ENCODE measurements around the gene BOLA2B.
A peak's percentile ranks its signal among the peaks of the same experiment; 100 is the strongest.

The BOLA2B gene

DNA sequence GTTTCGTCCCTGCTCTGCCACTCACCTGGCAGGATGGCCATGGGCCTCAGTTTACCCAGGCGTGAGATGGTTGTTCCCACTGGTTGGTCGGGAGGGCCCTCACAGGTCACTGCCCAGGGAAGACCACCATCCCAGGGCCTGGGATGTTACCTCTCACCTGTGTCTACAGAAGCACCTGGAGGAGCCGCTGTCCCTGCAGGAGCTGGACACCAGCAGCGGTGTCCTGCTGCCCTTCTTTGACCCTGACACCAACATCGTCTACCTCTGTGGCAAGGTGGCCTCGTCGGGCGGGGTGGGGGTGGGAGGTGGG is 6.0 kb downstream of the BOLA2B start:
- TF ChIP-seq, protein P1, sequence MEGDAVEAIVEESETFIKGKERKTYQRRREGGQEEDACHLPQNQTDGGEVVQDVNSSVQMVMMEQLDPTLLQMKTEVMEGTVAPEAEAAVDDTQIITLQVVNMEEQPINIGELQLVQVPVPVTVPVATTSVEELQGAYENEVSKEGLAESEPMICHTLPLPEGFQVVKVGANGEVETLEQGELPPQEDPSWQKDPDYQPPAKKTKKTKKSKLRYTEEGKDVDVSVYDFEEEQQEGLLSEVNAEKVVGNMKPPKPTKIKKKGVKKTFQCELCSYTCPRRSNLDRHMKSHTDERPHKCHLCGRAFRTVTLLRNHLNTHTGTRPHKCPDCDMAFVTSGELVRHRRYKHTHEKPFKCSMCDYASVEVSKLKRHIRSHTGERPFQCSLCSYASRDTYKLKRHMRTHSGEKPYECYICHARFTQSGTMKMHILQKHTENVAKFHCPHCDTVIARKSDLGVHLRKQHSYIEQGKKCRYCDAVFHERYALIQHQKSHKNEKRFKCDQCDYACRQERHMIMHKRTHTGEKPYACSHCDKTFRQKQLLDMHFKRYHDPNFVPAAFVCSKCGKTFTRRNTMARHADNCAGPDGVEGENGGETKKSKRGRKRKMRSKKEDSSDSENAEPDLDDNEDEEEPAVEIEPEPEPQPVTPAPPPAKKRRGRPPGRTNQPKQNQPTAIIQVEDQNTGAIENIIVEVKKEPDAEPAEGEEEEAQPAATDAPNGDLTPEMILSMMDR (IDR thresholded peaks at IDR 0.05; ENCODE audit: low read depth, low read length), result no peak
- H3K4me3 ChIP-seq (ENCODE audit: low read depth, low read length), result no peak overlapping the region

DNA sequence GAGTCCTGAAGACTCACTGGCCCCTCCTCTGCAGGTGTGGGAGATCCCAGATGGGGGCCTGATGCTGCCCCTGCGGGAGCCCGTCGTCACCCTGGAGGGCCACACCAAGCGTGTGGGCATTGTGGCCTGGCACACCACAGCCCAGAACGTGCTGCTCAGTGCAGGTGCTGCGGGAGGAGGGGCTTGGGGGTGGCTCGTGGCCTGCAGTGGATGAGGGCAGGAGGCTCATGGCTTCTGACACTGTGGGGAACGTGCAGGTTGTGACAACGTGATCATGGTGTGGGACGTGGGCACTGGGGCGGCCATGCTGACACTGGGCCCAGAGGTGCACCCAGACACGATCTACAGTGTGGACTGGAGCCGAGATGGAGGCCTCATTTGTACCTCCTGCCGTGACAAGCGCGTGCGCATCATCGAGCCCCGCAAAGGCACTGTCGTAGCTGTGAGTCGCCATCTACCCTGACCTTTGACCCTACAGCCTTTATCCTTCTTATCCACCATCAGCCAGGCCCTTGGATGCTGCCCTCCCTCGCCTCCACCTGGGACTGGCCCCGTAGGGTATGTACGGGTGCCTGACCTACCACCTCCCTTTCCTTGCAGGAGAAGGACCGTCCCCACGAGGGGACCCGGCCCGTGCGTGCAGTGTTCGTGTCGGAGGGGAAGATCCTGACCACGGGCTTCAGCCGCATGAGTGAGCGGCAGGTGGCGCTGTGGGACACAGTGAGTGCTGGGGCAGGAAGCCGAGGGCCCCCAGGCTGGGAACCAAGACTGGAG is 6.5 kb downstream of the BOLA2B start:
- H3K4me3 ChIP-seq (ENCODE audit: low read depth, low read length), result no peak overlapping the region
- TF ChIP-seq, protein P1 (IDR thresholded peaks at IDR 0.05; ENCODE audit: low read depth, low read length), result peak; percentile 48

DNA sequence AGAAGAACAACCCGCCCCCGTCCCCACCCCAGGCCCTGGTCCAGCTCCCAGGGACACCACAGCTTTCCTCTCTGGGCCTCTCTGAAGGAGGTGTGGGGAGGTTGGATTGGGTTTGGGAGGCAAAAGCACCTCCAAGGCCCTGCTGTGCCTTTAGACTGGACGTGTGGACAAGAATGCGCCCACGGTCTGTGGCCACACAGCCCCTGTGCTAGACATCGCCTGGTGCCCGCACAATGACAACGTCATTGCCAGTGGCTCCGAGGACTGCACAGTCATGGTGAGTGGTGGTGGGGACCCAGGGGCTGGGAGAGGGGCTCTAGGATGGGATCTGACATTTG is 7.1 kb downstream of the BOLA2B start:
- no peak overlapping the region for H3K4me3 ChIP-seq (ENCODE audit: low read depth, low read length)
- TF ChIP-seq, protein P1 (IDR thresholded peaks at IDR 0.05; ENCODE audit: low read depth, low read length), result no peak

DNA sequence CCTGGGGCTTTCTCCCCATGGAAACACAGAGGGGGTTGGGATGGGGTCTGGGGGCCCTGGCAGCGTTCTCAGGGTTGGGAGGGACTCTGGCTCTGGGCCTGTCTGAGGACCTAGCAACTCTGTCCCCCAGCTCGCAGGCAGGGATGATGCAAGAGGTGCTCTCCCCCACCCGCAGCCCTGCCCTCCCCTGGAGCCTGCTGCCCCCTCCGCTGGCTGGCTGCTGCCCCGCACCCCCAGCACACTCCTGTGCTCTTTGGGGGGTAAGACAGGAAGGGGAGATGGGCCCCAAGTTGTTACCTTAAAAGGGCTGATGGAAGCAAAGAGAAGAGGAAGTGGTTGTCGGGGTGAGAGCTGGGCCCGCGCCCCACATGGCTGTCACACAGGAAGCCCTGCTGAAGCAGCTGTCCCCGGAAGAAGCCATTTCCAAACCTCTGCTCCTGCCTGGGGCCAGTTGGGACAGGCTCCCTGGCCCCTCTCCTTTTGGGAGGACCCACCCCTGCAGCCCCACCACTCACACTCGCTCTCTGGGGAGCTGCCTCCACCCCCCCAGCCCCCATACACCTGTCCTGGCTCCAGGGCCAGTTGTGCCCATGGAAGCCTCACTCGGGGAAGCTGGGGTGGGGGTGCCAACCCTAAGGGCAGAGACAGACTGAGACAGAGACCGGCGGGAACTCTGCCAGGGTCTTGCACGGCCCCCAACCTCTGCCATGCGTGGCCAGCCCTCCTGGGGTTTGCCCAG is 7.6 kb downstream of the BOLA2B start:
- TF ChIP-seq, protein P1 (IDR thresholded peaks at IDR 0.05; ENCODE audit: low read depth, low read length), result no peak
- no peak overlapping the region for H3K4me3 ChIP-seq (ENCODE audit: low read depth, low read length)

DNA sequence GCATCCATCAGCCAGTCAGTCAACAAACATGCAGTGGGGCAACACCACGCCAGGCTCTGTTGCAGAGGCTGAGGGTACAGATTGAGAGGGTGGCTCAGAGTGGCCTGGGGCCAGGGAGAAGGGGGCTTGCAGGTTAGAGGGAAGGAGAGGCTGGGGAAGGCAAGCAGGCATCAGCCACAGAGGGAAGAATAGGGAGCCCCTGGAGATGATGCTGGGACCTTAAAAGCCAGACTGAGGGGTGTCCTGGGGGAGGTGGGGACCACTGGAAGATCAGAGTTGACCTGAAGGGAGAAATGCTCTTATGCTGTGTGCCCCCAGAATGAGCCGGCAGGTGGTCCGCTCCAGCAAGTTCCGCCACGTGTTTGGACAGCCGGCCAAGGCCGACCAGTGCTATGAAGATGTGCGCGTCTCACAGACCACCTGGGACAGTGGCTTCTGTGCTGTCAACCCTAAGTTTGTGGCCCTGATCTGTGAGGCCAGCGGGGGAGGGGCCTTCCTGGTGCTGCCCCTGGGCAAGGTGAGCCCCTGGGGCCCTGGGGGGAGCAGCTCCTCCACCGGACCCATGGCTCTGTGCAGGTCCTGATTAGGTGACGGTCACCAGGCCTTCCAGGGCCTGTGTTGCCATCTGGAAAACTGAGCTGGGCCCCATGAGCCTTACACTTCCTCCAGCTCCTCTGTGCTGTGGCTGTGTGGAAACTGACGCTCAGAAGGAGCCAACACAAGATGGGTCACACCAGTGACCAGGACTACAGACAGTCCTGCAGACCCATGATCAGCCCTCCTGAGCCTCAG is 8.4 kb downstream of the BOLA2B start:
- no peak overlapping the region for H3K4me3 ChIP-seq (ENCODE audit: low read depth, low read length)
- TF ChIP-seq, protein P1 (IDR thresholded peaks at IDR 0.05; ENCODE audit: low read depth, low read length), result no peak

DNA sequence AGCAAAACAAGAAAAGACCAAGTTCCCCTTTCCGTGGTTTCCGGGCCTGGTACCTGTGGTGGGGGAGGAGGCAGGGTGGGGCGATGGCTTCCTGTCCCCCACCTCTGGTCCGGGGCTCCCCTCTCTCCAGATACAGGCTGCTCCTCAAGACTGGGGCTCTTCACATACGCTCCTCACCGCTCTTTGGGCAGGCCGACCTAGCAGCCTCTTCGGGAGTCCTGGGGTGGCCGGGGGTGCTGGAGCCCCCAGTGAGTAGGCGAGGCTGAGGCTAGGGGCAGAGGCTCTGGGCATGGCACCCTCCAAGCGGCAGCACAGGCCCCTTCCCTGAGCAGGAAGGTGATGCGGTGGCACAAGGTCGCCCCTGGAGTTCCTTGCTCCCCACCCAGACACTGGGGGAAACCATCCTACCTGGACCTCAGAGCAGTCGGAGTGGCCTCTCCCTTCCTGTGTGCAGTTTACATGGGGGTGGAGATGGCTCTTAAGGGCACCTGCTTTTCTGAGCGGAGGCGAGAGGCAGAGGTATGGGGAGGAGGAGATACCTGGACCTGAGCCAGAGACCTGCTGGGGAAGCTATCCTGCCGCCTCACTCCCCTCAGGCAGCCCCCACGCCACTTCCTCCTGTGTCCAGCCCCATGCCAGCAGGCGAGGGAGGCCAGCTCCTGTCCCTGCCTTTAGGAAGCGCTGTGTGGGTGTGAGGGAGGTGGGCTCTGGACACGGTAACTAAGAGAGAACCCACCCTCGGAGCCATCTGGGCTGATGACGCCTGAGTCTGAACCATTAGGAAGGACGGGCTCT is 9.2 kb downstream of the BOLA2B start:
- TF ChIP-seq, protein P1 (IDR thresholded peaks at IDR 0.05; ENCODE audit: low read depth, low read length), result no peak
- H3K4me3 ChIP-seq (ENCODE audit: low read depth, low read length), result peak overlapping the region; percentile 58
